Measurements from ENCODE around the gene FOXN4. TPM values are rescaled to one million over a fixed set of nuclear protein-coding genes. Genes with fewer than 3 reads are reported as not detected.

Gene FOXN4
- total RNA-seq, 1 donor from 2014 or later: 0.61 TPM

DNA sequence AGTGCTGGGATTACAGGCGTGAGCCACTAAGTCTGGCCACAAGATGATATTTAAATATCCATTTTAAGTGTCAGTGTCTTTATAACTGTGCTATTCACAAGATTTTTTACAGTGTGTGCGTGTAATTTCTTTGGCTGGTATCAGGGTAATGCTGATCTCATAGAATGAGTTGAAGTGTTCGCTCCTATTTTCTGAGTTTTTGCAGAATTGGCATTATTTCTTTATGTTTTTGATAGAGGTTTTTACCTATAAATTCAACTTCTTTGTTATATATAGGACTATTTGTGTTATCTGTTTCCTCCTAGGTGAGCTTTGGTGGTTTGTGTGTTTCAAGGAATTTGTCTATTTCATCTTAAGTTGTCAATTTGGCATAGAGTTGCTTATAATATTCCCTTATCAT lies 45.6 kb downstream of the FOXN4 start:
- Mint-ChIP-seq H3K27ac (ENCODE audit: unreplicated experiment) (no peak overlapping the region), H3K4me1 (ENCODE audit: low read depth, unreplicated experiment) (no peaks in the 10 kb centered on the region), H3K27me3 (ENCODE audit: unreplicated experiment) (no peaks in the 10 kb centered on the region), H3K4me3 (ENCODE audit: unreplicated experiment) (no peak overlapping the region), H3K9me3 (ENCODE audit: unreplicated experiment) (peaks cover 2% of the 10 kb centered on the region), H3K36me3 (ENCODE audit: unreplicated experiment) (no peaks in the 10 kb centered on the region)
- DNase-seq: no peak
- TF ChIP-seq, protein P1, sequence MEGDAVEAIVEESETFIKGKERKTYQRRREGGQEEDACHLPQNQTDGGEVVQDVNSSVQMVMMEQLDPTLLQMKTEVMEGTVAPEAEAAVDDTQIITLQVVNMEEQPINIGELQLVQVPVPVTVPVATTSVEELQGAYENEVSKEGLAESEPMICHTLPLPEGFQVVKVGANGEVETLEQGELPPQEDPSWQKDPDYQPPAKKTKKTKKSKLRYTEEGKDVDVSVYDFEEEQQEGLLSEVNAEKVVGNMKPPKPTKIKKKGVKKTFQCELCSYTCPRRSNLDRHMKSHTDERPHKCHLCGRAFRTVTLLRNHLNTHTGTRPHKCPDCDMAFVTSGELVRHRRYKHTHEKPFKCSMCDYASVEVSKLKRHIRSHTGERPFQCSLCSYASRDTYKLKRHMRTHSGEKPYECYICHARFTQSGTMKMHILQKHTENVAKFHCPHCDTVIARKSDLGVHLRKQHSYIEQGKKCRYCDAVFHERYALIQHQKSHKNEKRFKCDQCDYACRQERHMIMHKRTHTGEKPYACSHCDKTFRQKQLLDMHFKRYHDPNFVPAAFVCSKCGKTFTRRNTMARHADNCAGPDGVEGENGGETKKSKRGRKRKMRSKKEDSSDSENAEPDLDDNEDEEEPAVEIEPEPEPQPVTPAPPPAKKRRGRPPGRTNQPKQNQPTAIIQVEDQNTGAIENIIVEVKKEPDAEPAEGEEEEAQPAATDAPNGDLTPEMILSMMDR (IDR thresholded peaks at IDR 0.05; ENCODE audit: partially characterized antibody, unreplicated experiment): no peak

DNA sequence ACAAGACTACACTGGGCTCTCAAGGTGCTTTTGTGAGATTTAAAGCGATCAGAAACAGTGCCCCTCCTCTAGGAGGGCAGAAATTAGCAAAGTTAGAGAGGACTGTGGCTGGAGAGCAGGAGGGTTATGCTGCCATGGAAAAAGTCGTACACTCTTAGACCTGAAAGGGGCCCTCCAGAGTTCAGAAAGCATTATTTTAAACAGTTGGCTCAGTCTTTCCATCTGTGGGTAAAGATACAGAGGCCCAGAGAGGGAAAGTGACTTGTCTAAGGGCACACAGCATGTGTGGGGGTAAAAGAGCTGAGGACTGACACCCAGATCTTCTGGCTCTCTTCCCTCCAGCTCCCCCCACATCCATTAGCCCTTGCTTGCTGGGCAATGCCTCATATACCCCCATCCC lies 47.1 kb downstream of the FOXN4 start:
- H3K9me3 Mint-ChIP-seq (ENCODE audit: unreplicated experiment): peaks cover 2% of the 10 kb centered on the region

DNA sequence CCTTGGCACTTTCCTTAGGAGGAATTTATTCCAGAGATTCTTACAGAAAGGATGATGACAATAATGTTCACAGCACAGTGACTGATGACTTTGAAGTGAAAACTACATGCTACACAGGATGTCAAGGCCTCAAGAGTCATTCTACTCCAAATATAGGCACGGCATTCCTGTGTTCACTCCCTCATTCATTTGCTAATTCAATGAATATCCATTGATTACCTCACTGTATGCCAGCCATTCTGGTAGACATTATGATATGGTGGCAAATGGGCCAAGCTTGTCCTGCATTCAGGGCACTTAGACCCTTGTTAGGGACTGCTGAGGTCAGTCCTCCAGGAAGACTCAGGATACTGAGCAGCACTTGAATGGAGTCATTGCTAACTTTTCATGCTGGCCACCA lies 48.0 kb downstream of the FOXN4 start:
- Mint-ChIP-seq H3K27ac (ENCODE audit: unreplicated experiment) (no peak overlapping the region), H3K36me3 (ENCODE audit: unreplicated experiment) (no peaks in the 10 kb centered on the region), H3K4me1 (ENCODE audit: low read depth, unreplicated experiment) (no peaks in the 10 kb centered on the region), H3K9me3 (ENCODE audit: unreplicated experiment) (peaks cover 2% of the 10 kb centered on the region), H3K4me3 (ENCODE audit: unreplicated experiment) (no peak overlapping the region), H3K27me3 (ENCODE audit: unreplicated experiment) (no peaks in the 10 kb centered on the region)
- no peak for DNase-seq
- TF ChIP-seq, protein P1 (IDR thresholded peaks at IDR 0.05; ENCODE audit: partially characterized antibody, unreplicated experiment): no peak

More for the DNA sequence above, 47.1 kb downstream of the FOXN4 start:
- TF ChIP-seq, protein P1 (IDR thresholded peaks at IDR 0.05; ENCODE audit: partially characterized antibody, unreplicated experiment): no peak
- Mint-ChIP-seq H3K4me1 (ENCODE audit: low read depth, unreplicated experiment) (no peaks in the 10 kb centered on the region), H3K4me3 (ENCODE audit: unreplicated experiment) (no peak overlapping the region), H3K27ac (ENCODE audit: unreplicated experiment) (no peak overlapping the region), H3K27me3 (ENCODE audit: unreplicated experiment) (no peaks in the 10 kb centered on the region), H3K36me3 (ENCODE audit: unreplicated experiment) (no peaks in the 10 kb centered on the region)
- DNase-seq: no peak

DNA sequence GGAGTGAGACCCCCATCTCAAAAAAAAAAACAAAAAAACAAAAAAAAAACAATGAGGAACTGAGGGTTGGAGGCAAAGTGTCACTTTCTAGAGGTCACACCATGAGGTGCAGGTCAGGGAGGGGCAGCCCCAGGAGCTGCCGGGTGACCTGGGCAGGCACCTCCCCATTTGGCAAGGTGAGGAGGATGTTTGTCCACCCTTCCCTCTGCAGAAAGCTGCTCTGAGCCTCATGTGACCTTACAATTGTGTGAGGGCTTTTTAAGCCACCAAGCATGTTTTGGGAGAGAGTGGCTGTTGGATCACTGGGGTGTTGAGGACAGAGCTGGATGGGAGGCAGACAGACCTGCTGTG lies 49.6 kb downstream of the FOXN4 start:
- TF ChIP-seq, protein P1 (IDR thresholded peaks at IDR 0.05; ENCODE audit: partially characterized antibody, unreplicated experiment): no peak
- Mint-ChIP-seq H3K9me3 (ENCODE audit: unreplicated experiment) (peaks cover 2% of the 10 kb centered on the region), H3K36me3 (ENCODE audit: unreplicated experiment) (peaks cover 10% of the 10 kb centered on the region), H3K4me1 (ENCODE audit: low read depth, unreplicated experiment) (no peaks in the 10 kb centered on the region), H3K27me3 (ENCODE audit: unreplicated experiment) (peaks cover 2% of the 10 kb centered on the region), H3K27ac (ENCODE audit: unreplicated experiment) (no peak overlapping the region), H3K4me3 (ENCODE audit: unreplicated experiment) (no peak overlapping the region)
- no peak for DNase-seq

DNA sequence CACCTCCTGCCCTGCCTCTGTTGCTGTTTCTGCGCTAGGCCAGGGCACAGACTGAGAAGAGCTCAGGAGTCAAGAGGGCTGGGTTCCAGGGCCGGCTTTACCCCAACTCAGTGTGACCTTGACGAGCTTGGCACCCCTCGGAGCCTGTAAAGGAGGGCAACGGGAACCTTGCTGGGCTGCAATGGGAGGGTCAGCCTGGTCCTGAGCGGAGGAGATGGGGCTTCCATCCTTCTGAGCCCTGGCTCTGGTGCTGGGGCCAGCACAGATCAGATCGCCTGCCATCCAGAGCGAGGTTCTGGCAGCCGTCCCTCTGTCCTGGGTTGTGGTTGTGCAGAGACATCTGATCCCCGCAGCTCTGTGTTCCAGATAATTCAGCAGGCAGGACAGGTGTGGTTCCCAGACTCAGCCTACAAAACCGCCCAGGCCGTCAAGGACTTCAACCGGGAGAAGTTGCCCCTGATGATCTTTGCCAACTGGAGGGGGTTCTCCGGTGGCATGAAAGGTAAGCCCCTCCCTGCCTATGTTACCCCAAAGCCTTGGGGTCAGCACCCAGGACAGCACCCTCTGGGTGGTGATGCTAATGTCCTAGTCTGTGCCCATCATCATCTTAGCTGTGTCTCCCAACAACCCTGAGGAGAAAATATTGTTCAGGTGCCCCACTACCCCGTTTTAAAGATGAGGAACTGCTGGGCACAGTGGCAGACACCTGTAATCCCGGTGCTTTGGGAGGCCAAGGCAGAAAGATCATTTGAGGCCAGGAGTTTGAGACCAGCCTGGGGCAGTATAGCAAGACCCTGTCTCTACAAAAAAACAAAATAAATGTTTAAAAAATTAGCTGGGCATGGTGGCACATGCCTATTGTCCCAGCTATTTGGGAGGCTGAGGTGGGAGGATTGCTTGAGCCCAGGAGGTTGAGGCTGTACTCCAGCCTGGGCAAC lies 50.2 kb downstream of the FOXN4 start:
- peaks cover 14% of the 10 kb centered on the region for H3K36me3 Mint-ChIP-seq (ENCODE audit: unreplicated experiment)
- TF ChIP-seq, protein P1 (IDR thresholded peaks at IDR 0.05; ENCODE audit: partially characterized antibody, unreplicated experiment): no peak
- H3K27ac Mint-ChIP-seq (ENCODE audit: unreplicated experiment): no peak overlapping the region
- H3K27me3 Mint-ChIP-seq (ENCODE audit: unreplicated experiment): peaks cover 2% of the 10 kb centered on the region
- H3K9me3 Mint-ChIP-seq (ENCODE audit: unreplicated experiment): peaks cover 5% of the 10 kb centered on the region
- no peak for DNase-seq
- no peak overlapping the region for H3K4me3 Mint-ChIP-seq (ENCODE audit: unreplicated experiment)
- no peaks in the 10 kb centered on the region for H3K4me1 Mint-ChIP-seq (ENCODE audit: low read depth, unreplicated experiment)

All from glutamatergic neuron (in vitro differentiated cells).